Measurements from ENCODE around the gene ATP8A2. TPM values are rescaled to one million over a fixed set of nuclear protein-coding genes. Genes with fewer than 3 reads are reported as not detected.

Gene ATP8A2
- total RNA-seq, 1 donor from 2014 or later = 1.3 TPM

GRCh38 chr13:25890671-25891212 lies 519.0 kb downstream of the ATP8A2 start:
- TF ChIP-seq EZH2 (IDR thresholded peaks at IDR 0.05; ENCODE audit: insufficient read depth, low read length) = no peak
- no peak for TF ChIP-seq CTCF (IDR thresholded peaks at IDR 0.05; ENCODE audit: insufficient read depth, low read depth, low read length)
- no peak overlapping the region for H3K4me3 Mint-ChIP-seq (ENCODE audit: unreplicated experiment)
- H3K4me3 ChIP-seq (ENCODE audit: insufficient read depth, low read depth, low read length) = no peak overlapping the region
- no peak overlapping the region for H3K9ac ChIP-seq (ENCODE audit: low read length)
- no peaks in the 10 kb centered on the region for H3K36me3 Mint-ChIP-seq (ENCODE audit: low read depth, unreplicated experiment)
- H2AFZ ChIP-seq (ENCODE audit: low read depth, low read length) = no peak overlapping the region
- H3K27ac Mint-ChIP-seq (ENCODE audit: unreplicated experiment) = no peak overlapping the region
- no peaks in the 10 kb centered on the region for H3K79me2 ChIP-seq (ENCODE audit: insufficient read depth, low read length)
- no peak overlapping the region for H3K4me2 ChIP-seq (ENCODE audit: low read length)
- peaks cover 4% of the 10 kb centered on the region for H3K27me3 Mint-ChIP-seq (ENCODE audit: low read depth, unreplicated experiment)
- no peaks in the 10 kb centered on the region for H3K9me3 ChIP-seq (ENCODE audit: insufficient read depth, low read depth, low read length)
- H4K20me1 ChIP-seq (ENCODE audit: insufficient read depth, low read length) = no peaks in the 10 kb centered on the region
- no peaks in the 10 kb centered on the region for H3K27me3 ChIP-seq (ENCODE audit: insufficient read depth, low read length)
- DNase-seq (ENCODE audit: low read depth) = no peak
- H3K4me1 ChIP-seq (ENCODE audit: insufficient read depth, low read length) = no peaks in the 10 kb centered on the region
- no peaks in the 10 kb centered on the region for H3K9me3 Mint-ChIP-seq (ENCODE audit: unreplicated experiment)
- no peaks in the 10 kb centered on the region for H3K36me3 ChIP-seq (ENCODE audit: insufficient read depth, low read length)
- FAIRE-seq = no peak
- H3K4me1 Mint-ChIP-seq (ENCODE audit: low read depth, unreplicated experiment) = peaks cover 12% of the 10 kb centered on the region
- H3K27ac ChIP-seq (ENCODE audit: low read depth, low read length) = no peak overlapping the region

- H4K20me1 ChIP-seq (ENCODE audit: insufficient read depth, low read length) = no peaks in the 10 kb centered on the region
- H3K4me1 ChIP-seq (ENCODE audit: insufficient read depth, low read length) = peaks cover 6% of the 10 kb centered on the region
- Mint-ChIP-seq H3K4me1 (ENCODE audit: low read depth, unreplicated experiment) (peaks cover 4% of the 10 kb centered on the region), H3K4me3 (ENCODE audit: unreplicated experiment) (no peak overlapping the region), H3K36me3 (ENCODE audit: low read depth, unreplicated experiment) (no peaks in the 10 kb centered on the region), H3K27me3 (ENCODE audit: low read depth, unreplicated experiment) (peaks cover 2% of the 10 kb centered on the region), H3K9me3 (ENCODE audit: unreplicated experiment) (peaks cover 21% of the 10 kb centered on the region), H3K27ac (ENCODE audit: unreplicated experiment) (no peak overlapping the region)
- H3K9me3 ChIP-seq (ENCODE audit: insufficient read depth, low read depth, low read length) = no peaks in the 10 kb centered on the region
- FAIRE-seq (no peak), DNase-seq (ENCODE audit: low read depth) (no peak)
- no peak overlapping the region for H3K4me3 ChIP-seq (ENCODE audit: insufficient read depth, low read depth, low read length)
- no peak for TF ChIP-seq CTCF (IDR thresholded peaks at IDR 0.05; ENCODE audit: insufficient read depth, low read depth, low read length)
- no peak for TF ChIP-seq EZH2 (IDR thresholded peaks at IDR 0.05; ENCODE audit: insufficient read depth, low read length)
- H3K9ac ChIP-seq (ENCODE audit: low read length) = no peak overlapping the region
- no peaks in the 10 kb centered on the region for H3K36me3 ChIP-seq (ENCODE audit: insufficient read depth, low read length)
- H3K4me2 ChIP-seq (ENCODE audit: low read length) = no peak overlapping the region
- H2AFZ ChIP-seq (ENCODE audit: low read depth, low read length) = no peak overlapping the region
- no peaks in the 10 kb centered on the region for H3K27me3 ChIP-seq (ENCODE audit: insufficient read depth, low read length)
- no peak overlapping the region for H3K27ac ChIP-seq (ENCODE audit: low read depth, low read length)
- no peaks in the 10 kb centered on the region for H3K79me2 ChIP-seq (ENCODE audit: insufficient read depth, low read length)
Measured at GRCh38 chr13:25898991-25899390, 527.2 kb downstream of the ATP8A2 start.

- H3K4me3 Mint-ChIP-seq (ENCODE audit: unreplicated experiment) = no peak overlapping the region
- H3K4me1 Mint-ChIP-seq (ENCODE audit: low read depth, unreplicated experiment) = peaks cover 4% of the 10 kb centered on the region
Measured at GRCh38 chr13:25899464-25899863, 527.7 kb downstream of the ATP8A2 start.

More at GRCh38 chr13:25899464-25899863, 527.7 kb downstream of the ATP8A2 start:
- Histone ChIP-seq H4K20me1 (ENCODE audit: insufficient read depth, low read length) (no peaks in the 10 kb centered on the region), H3K27me3 (ENCODE audit: insufficient read depth, low read length) (no peaks in the 10 kb centered on the region), H3K36me3 (ENCODE audit: insufficient read depth, low read length) (no peaks in the 10 kb centered on the region), H3K27ac (ENCODE audit: low read depth, low read length) (no peak overlapping the region), H3K4me2 (ENCODE audit: low read length) (no peak overlapping the region), H3K79me2 (ENCODE audit: insufficient read depth, low read length) (no peaks in the 10 kb centered on the region), H3K4me1 (ENCODE audit: insufficient read depth, low read length) (peaks cover 6% of the 10 kb centered on the region), H3K9ac (ENCODE audit: low read length) (no peak overlapping the region), H3K4me3 (ENCODE audit: insufficient read depth, low read depth, low read length) (no peak overlapping the region), H2AFZ (ENCODE audit: low read depth, low read length) (no peak overlapping the region), H3K9me3 (ENCODE audit: insufficient read depth, low read depth, low read length) (no peaks in the 10 kb centered on the region)
- Mint-ChIP-seq H3K9me3 (ENCODE audit: unreplicated experiment) (peaks cover 21% of the 10 kb centered on the region), H3K27ac (ENCODE audit: unreplicated experiment) (no peak overlapping the region), H3K36me3 (ENCODE audit: low read depth, unreplicated experiment) (no peaks in the 10 kb centered on the region), H3K27me3 (ENCODE audit: low read depth, unreplicated experiment) (peaks cover 2% of the 10 kb centered on the region)
- TF ChIP-seq CTCF (IDR thresholded peaks at IDR 0.05; ENCODE audit: insufficient read depth, low read depth, low read length) (no peak), EZH2 (IDR thresholded peaks at IDR 0.05; ENCODE audit: insufficient read depth, low read length) (no peak)
- no peak for DNase-seq (ENCODE audit: low read depth)
- no peak for FAIRE-seq

All from astrocyte (in vitro differentiated cells and primary cell).